Chondrocyte (in vitro differentiated cells): ENCODE results near the gene SYPL2. TPM values are rescaled to one million over a fixed set of nuclear protein-coding genes. Genes with fewer than 3 reads are reported as not detected.
A peak's percentile ranks its signal among the peaks of the same experiment; 100 is the strongest.

Source experiments
- DNase-seq: peaks from one replicate; pipeline ENCODE4 v3.0.0; 2021; ENCODE audit warnings: mixed read lengths, low spot score
- H3K27ac Mint-ChIP-seq: one replicate; pipeline ENCODE4 v1.8.0; 2021; ENCODE audit warnings: mild to moderate bottlenecking, moderate library complexity, mixed read lengths; ENCODE audit not compliant: unreplicated experiment
- H3K27me3 Mint-ChIP-seq: 2 replicates; pipeline ENCODE4 v1.8.0; 2021; ENCODE audit warnings: low read depth, mixed read lengths
- H3K36me3 Mint-ChIP-seq: 2 replicates; pipeline ENCODE4 v1.8.0; 2021; ENCODE audit warnings: low read depth, mixed read lengths
- H3K4me1 Mint-ChIP-seq: 2 replicates; pipeline ENCODE4 v1.8.0; 2021; ENCODE audit warnings: low read depth, mild to moderate bottlenecking, mixed read lengths
- H3K4me3 Mint-ChIP-seq: one replicate; pipeline ENCODE4 v1.8.0; 2021; ENCODE audit warnings: mild to moderate bottlenecking, moderate library complexity, mixed read lengths; ENCODE audit not compliant: unreplicated experiment
- H3K9me3 Mint-ChIP-seq: 2 replicates; pipeline ENCODE4 v1.8.0; 2021; ENCODE audit warnings: low read depth, mixed read lengths
- total RNA-seq: library from RNA; stranded (reverse); gene quantifications from 3 replicates; pipeline ENCODE4 v1.2.1, GENCODE V29; 2021
- TF ChIP-seq, protein P1 (sequence below): fragments of 200-600 bp; sonication (generic); IDR thresholded peaks from 2 replicates; pipeline ENCODE4 v1.5.0; 2021; ENCODE audit warnings: antibody characterized with exemption, mild to moderate bottlenecking, moderate library complexity

The SYPL2 gene
- total RNA-seq, 1 donor from 2014 or later = 1.3 TPM

GRCh38 chr1:109427171-109427467 is 39.2 kb upstream of the SYPL2 start:
- no peak for DNase-seq
- Mint-ChIP-seq H3K27me3 (no peaks in the 10 kb centered on the region), H3K36me3 (no peaks in the 10 kb centered on the region), H3K9me3 (no peaks in the 10 kb centered on the region), H3K4me1 (peaks cover 40% of the 10 kb centered on the region), H3K4me3 (peak overlapping the region; percentile 89), H3K27ac (peak overlapping the region; percentile 97)
- TF ChIP-seq, protein P1, sequence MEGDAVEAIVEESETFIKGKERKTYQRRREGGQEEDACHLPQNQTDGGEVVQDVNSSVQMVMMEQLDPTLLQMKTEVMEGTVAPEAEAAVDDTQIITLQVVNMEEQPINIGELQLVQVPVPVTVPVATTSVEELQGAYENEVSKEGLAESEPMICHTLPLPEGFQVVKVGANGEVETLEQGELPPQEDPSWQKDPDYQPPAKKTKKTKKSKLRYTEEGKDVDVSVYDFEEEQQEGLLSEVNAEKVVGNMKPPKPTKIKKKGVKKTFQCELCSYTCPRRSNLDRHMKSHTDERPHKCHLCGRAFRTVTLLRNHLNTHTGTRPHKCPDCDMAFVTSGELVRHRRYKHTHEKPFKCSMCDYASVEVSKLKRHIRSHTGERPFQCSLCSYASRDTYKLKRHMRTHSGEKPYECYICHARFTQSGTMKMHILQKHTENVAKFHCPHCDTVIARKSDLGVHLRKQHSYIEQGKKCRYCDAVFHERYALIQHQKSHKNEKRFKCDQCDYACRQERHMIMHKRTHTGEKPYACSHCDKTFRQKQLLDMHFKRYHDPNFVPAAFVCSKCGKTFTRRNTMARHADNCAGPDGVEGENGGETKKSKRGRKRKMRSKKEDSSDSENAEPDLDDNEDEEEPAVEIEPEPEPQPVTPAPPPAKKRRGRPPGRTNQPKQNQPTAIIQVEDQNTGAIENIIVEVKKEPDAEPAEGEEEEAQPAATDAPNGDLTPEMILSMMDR = no peak

DNA sequence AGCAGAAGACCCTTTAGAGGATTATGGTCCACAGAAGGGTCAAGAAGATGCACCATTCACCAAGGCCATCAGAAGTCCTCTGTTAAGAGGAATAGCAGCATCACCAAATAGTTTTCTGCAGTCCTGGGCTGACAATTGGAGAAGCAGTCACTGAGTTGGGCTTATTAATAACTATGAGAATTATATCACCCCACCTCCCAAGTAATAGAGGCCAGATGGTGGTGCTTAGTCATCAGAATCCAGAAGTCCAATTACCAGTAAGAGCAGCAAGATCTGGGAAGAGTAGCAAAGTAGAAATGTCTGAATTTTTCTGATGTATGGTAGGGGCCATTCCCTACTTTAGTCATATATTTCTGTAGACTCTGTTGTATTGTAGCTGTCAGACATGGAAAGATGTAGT is 34.0 kb upstream of the SYPL2 start:
- H3K27ac Mint-ChIP-seq = no peak overlapping the region

GRCh38 chr1:109433322-109433721 is 33.0 kb upstream of the SYPL2 start:
- Mint-ChIP-seq H3K27ac (no peak overlapping the region), H3K27me3 (no peaks in the 10 kb centered on the region), H3K4me1 (no peaks in the 10 kb centered on the region), H3K9me3 (no peaks in the 10 kb centered on the region), H3K36me3 (no peaks in the 10 kb centered on the region), H3K4me3 (no peak overlapping the region)
- DNase-seq = no peak
- TF ChIP-seq, protein P1 = no peak

More for the DNA sequence above, 34.0 kb upstream of the SYPL2 start:
- Mint-ChIP-seq H3K4me3 (no peak overlapping the region), H3K36me3 (no peaks in the 10 kb centered on the region), H3K4me1 (peaks cover 4% of the 10 kb centered on the region), H3K9me3 (no peaks in the 10 kb centered on the region), H3K27me3 (no peaks in the 10 kb centered on the region)
- DNase-seq = no peak
- TF ChIP-seq, protein P1 = no peak

DNA sequence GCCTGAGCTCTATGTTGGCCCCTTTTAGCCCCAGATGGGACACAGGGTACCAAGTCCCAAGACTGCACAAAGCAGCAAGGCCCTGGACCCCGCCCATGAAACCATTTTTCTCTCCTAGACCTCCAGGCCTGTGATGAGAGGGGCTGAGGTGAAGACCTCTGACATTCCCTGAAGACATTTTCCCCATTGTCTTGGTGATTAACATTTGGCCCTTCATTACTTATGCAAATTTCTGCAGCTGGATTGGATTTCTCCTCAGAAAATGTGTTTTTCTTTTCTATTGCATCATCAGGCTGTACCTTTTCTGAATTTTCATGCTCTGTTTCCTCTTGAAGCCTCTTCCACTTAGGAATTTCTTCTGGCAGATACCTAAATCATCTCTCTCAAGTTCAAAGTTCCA is 31.9 kb upstream of the SYPL2 start:
- H3K9me3 Mint-ChIP-seq = no peaks in the 10 kb centered on the region
- H3K4me1 Mint-ChIP-seq = no peaks in the 10 kb centered on the region
- H3K27ac Mint-ChIP-seq = no peak overlapping the region
- no peaks in the 10 kb centered on the region for H3K36me3 Mint-ChIP-seq
- DNase-seq = no peak
- TF ChIP-seq, protein P1 = no peak
- H3K27me3 Mint-ChIP-seq = no peaks in the 10 kb centered on the region
- no peak overlapping the region for H3K4me3 Mint-ChIP-seq

- DNase-seq = no peak
- TF ChIP-seq, protein P1 = no peak
- H3K27ac Mint-ChIP-seq = no peak overlapping the region
- H3K4me1 Mint-ChIP-seq = no peaks in the 10 kb centered on the region
- no peaks in the 10 kb centered on the region for H3K27me3 Mint-ChIP-seq
- no peak overlapping the region for H3K4me3 Mint-ChIP-seq
- H3K9me3 Mint-ChIP-seq = no peaks in the 10 kb centered on the region
- no peaks in the 10 kb centered on the region for H3K36me3 Mint-ChIP-seq
Measured at GRCh38 chr1:109438798-109439297, 27.5 kb upstream of the SYPL2 start.
